GM18519 (cell line): ENCODE measurements around the gene HYLS1.
"Not testable (repeated sequence)": the region's sequence is repeated elsewhere in the genome, so short reads cannot be mapped to it uniquely, and the experiment has no call there.

Experiments used
- ATAC-seq: cut with Tn5 transposase; IDR thresholded peaks from one replicate; pipeline ENCODE4 v1.9.1; 2021; ENCODE audit warnings: mild to moderate bottlenecking, moderate library complexity; ENCODE audit not compliant: unreplicated experiment, low FRiP score

Gene HYLS1

GRCh38 chr11:125902927-125903710 lies 15.7 kb downstream of the HYLS1 start, which contains the start of gene PUS3:
Gene PUS3, minus strand, starts transcription at chr11:125903206. Its CDS starts 6,922 bp downstream, at chr11:125896284.
- peak; percentile 95 for ATAC-seq

GRCh38 chr11:125903711-125904659 lies 16.5 kb downstream of the HYLS1 start, which contains the start of gene DDX25:
Gene DDX25, plus strand, starts transcription at chr11:125904508. Its CDS starts 10 bp downstream, at chr11:125904518.
- no peak for ATAC-seq

DNA sequence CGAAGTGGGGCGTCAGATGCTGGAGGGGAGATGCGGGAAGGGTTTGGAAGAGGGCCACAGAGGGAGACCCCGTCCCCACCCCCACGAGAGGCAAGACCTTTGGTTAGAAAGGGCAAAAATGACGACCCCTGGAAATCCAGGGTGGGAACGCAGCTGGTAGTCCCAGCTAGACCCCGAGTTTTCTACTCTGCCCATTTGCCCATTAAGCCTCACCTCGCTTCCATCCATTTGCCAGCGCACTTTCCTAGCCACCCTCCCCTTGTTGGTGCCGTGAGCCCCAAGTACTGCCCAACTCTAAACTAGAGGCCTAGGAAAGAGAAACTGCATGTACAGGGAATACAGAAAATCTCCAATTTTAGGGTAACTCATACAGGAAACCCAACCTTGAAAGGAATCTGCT lies 17.2 kb downstream of the HYLS1 start:
- no peak for ATAC-seq

GRCh38 chr11:125910226-125910849 lies 22.9 kb downstream of the HYLS1 start:
- ATAC-seq = no peak

DNA sequence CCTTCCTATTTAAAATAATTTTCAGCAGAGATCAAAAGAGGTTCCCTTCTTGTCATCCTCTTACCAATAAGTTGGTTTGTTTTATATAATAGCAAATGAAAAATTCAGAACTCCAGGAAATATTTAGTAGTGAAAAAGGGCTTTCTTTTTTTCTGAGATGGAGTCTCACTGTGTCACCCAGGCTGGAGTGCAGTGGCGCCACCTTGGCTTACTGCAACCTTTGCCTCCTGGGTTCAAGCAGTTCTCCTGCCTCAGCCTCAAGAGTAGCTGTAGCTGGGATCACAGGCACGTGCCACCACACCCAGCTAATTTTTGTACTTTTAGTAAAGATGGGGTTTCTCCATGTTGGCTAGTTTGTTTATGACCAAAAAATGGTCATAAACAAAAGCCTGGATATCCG lies 27.1 kb downstream of the HYLS1 start:
- not testable (repeated sequence) for ATAC-seq

DNA sequence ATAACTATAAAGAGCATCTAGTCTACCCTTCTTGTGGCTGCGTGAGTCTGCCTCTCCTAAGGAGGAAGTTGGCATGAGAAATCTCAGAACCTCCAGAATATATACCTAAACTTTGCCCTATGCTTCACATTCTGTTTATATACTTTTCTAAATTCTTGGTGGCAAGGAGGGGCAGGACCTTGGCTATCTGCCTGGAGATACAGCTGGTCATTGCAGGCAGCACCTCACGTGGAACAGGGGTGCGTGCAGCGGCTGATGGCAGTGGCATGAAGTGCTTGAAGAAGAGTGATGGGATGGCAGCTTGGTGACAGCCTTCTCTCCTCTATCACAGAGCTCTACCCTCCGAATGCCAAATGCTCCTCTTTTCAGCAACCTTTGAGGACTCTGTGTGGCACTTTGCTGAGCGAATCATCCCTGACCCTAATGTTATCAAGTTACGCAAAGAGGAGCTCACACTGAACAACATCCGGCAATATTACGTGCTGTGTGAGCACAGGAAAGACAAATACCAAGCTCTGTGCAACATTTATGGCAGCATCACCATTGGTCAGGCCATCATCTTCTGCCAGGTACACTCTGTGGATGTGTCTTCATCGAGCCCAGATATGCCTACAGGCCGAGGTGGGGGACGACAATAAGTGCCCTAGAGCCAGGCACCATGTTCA lies 29.3 kb downstream of the HYLS1 start:
- no peak for ATAC-seq

DNA sequence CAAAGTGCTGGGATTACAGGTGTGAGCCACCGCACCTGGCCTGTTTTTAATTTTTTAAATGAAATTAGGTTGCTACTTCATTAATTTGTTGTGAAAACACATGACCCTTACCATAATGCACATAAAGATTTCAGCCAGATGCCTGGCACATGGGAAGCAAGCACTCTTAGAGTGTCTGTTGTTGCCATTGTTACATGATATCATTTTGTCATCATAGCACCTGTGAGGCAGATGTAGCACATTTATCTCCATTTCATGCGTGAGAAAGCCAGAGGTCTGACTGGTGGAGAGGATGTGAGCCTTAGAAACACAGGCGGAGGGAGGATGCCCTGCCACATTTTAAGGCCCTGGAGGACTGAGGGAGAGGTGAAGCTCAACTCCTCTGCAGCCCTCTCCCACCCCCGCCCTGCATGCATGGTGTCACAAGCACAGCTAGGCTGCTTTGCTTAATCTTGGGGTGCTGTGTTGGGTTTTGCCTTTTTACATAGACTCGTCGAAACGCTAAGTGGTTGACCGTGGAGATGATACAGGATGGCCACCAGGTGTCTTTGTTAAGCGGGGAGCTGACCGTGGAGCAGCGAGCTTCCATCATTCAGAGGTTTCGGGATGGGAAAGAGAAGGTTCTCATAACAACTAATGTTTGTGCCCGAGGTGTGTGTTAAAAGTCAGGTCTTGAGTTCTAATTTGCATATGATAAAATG lies 30.8 kb downstream of the HYLS1 start:
- no peak for ATAC-seq

GRCh38 chr11:125921042-125921441 lies 33.6 kb downstream of the HYLS1 start:
- ATAC-seq = no peak

DNA sequence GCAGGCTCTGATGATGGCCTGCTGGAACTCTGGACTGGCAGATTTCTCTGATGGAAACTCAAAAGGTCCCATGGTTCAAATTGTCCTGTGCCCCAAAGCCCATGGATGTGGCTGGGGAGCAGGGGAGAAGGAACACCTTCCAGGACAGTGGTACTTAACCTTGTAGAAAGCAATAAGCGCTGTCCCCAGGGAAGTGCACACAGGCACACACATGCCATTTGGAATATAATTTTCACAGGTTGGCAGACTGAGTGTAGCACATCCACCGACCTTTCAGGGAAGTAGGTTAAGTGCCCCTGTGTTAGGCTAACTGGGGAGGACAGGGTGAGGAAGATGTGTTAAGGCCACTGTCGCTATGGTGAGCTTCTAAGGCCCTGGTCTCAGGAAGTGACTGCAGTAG lies 34.7 kb downstream of the HYLS1 start:
- ATAC-seq = no peak

DNA sequence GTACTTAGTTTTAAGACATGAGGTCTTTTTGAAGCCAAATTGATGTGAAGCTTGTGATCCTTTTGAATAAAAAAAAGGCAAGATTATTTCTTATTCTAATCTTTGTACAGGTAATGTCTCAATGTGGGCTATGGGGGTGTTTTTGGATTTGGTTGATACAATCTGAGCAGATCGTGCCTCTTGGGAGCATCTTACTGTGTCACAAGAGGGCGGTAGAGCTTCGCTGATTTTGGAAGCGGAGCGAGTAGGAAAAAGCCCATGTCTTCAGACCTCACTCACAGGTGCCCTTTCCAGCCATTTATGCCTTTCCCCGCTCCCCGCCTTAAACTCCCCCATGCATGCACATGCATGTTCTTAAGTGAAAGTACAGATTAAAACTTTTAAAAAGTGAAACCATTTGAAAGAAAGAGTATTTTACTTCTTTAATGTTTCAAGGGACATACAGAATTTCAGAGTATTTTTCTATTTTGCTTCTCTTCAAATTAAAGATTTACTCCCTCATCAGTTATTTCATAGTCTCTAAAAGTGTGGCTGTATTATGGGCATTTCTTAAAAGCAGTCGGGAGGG lies 35.6 kb downstream of the HYLS1 start:
- no peak for ATAC-seq

DNA sequence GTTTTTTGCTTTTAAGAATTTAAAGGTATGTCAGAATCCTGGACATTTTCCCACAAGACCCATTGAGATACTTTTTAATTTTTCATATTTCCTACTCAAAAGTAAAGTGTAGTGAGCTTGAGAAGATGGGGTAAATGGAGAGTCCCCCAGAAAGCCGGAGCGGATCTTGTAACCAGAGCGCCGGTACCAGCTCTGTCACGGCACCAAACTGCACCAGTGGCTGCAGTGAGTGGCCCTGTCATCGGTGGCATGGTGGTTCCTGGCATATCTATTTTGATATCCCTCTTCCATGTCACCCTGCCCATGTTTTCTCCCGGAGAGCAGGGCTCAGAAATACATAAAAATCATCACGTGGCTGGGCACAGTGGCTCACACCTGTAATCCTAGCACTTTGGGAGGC lies 36.2 kb downstream of the HYLS1 start:
- no peak for ATAC-seq

- no peak for ATAC-seq
These were observed 37.0 kb downstream of the HYLS1 start for GRCh38 chr11:125924384-125925007.

DNA sequence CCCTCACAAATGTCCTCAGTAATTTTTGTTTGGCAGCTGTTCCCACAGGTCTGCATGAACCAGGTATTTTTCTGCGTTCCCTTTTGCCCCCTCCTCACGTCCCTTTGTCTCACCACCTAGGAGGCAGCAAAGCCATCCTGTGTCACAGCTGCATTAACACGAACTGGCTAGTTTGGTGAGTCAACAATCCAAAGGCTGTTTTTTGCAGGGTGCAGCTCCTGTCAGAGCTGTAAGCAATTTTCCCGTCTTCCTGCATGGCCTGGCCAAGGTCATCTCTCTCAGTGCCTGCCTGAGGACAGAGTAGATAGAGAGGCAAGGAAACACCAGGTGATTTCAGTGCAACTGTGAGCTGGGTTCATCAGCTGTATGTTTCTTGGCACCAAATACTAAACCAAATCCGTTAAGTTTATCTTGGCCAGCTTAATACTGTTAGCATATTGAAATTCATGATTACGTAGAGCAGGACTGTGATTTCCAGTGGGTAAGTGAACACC lies 37.8 kb downstream of the HYLS1 start:
- no peak for ATAC-seq

GRCh38 chr11:125925804-125926203 lies 38.3 kb downstream of the HYLS1 start:
- ATAC-seq = no peak

- no peak for ATAC-seq
These were observed 39.2 kb downstream of the HYLS1 start for GRCh38 chr11:125926682-125927081.

- ATAC-seq = no peak
These were observed 42.1 kb downstream of the HYLS1 start for GRCh38 chr11:125929445-125930075.

DNA sequence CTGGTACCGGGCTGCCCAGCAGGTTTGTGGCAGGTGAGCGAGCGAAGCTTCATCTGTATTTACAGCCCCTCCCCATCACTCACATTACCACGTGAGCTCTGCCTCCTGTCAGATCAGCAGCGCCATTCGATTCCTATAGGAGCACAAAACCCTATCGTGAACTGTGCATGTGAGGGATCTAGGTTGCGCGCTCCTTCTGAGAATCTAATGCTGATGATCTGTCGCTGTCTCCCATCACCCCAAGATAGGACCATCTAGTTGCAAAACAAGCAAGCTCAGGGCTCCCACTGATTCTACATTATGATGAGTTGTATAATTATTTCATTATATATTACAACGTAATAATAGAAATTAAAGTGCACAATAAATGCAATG lies 42.6 kb downstream of the HYLS1 start:
- no peak for ATAC-seq

- ATAC-seq = no peak
These were observed 43.6 kb downstream of the HYLS1 start for GRCh38 chr11:125931116-125931515.
